HG03103 (cell line): ENCODE measurements around the gene SUPT4H1.
A peak's percentile ranks its signal among the peaks of the same experiment; 100 is the strongest.

ENCODE experiments used
- ATAC-seq: cut with Tn5 transposase; IDR thresholded peaks from one replicate; pipeline ENCODE4 v1.9.1; 2021; ENCODE audit warnings: low read depth; ENCODE audit not compliant: unreplicated experiment

SUPT4H1 gene

DNA sequence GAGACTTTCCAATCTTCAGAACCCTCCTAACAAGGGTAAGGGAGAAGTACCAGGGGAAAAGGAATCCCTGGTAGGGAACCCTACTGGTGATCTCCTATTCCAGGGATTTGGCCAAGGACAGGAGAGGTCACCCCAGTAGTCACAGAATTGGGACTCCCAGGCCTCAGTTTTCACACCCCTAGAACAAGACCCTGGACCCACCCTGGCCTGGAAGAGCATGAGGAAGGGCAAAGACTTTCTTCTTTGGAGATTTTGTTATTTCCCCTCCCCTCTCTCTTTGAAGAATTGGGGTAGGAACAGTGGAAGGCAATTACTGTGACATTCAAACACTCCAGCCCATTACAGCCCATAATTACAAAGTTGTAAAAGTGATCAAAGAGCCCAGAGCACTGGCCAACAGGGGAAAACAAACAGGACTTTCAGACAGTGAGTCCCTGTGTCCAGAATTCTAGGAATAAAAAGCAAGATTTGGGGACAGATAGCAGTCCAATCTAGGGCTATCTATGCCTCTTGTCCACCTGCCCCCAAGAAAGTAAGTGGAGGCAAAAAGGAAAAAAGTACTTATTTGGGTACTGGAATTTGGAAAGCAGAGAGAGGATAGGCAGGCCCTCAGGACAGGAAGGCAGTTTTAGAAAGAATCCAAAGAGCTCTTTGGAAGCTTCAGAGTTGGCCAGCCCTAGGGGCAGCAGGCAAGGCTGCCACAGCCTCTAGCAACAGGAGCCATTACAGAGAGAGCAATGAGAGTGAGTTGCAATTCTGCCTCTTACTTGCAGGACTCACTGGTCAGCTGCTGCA is 13.4 kb upstream of the SUPT4H1 start:
- no peak for ATAC-seq

- no peak for ATAC-seq
Measured at GRCh38 chr17:58364270-58364942, 12.4 kb upstream of the SUPT4H1 start.

- ATAC-seq, result no peak
Measured at GRCh38 chr17:58363457-58364185, 11.6 kb upstream of the SUPT4H1 start.

- ATAC-seq, result no peak
Measured at GRCh38 chr17:58362368-58363014, 10.5 kb upstream of the SUPT4H1 start.

DNA sequence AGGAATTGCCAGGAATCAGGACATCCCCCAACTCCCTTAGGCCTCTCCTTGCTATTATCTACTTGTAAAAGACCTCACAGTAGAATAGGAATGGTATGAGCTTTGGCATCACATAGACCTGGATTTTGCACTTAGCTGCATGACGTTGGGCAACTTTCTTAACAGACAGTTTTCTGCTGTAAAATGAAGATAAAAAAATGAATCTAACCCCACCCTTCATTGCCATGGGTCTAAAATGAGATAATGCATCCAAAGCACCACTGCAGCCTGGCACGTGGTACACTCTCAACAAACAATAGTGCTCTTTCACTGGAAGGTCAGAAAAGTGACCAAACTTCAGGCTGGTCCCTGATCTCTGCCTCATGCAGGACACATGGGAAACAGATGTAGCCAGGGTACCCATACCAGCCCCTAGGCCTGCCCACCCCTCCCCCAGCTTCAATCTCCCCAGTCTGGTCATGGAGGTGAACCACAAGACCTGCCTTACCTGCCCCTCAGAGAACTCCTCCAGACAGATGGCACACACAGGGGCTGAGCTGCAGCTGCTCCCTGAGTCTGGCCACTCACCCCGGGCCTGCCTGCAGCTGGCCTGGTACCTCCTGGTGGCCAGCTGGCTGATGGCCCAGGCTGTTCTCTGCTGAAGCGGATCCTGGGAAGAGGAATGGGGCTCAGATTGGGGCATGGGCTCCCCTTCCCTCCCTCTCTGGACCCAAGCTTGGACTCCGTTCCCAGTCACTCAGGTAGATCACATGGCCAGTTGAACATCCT is 8.5 kb upstream of the SUPT4H1 start:
- no peak for ATAC-seq

DNA sequence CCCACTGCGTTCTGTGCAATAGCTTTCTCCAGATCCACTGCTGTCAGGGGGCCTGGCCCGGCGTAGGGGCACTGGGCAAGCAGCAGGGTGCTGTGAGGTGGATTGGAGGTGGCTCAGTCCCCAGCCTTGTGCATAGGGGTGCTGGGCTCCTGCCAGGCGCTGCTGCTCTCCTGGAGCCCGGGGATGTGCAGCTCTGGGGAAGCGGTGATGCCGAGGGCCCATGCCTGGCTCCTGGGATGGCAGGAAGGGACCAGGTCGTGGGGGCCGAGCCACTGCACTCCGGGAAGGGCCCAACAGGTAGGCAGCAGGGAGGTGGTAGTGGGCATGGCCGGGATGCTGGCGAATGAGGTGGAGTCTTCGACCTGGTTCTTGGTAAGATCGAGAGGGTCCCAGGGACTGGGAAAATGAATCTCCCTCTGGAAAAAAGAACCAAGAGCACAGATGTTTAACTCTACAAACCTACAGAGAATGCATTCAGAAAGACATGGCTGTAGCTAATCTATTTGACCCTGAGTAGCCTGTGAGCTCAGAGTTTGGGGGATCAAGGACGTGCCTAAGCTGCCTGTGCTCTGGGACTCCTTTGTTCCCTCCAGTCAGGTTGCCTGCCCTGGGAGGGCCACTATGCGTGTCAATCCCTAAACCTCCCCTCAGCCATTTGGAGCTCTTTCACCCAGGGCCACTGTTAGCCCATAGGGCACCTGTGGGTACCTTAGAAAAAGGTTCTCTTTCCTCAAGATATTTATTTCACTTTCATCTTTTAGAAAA is 6.6 kb upstream of the SUPT4H1 start:
- ATAC-seq, result no peak

- ATAC-seq, result no peak
Measured at GRCh38 chr17:58357312-58358297, 5.6 kb upstream of the SUPT4H1 start.

- no peak for ATAC-seq
Measured at GRCh38 chr17:58356231-58356630, 4.2 kb upstream of the SUPT4H1 start.

DNA sequence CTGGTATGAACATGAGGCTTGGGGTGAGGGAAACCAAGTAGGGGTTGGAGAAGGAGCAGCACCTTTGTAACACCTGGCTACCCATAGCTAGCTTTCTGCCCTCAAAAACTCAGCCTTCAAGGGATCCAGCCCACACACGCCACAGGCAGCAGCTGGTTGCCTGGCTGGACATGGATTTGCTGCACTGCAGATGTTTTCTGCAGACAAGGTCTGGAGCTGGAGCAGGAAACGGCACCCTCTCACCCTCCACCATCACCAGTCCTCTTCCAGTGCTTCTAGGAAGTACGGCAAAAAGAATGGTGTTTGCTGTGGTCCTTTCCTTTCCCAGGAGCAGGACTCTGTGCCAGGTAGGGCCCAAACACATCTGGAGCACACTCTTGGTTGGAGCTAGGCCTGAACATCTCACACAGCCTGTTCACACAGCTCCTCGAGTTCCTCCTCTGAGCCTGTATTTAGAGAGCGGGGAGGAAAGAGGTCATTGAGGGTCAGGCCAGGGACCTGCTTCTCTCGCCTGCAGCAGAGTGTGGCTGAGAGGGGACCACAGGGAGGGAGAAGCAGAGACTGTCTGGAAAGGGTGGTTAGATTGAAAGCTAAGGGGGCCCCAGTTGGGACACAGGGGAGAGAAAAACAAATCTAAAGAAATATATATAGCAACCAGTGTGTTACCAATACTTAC is 2.7 kb upstream of the SUPT4H1 start:
- no peak for ATAC-seq

DNA sequence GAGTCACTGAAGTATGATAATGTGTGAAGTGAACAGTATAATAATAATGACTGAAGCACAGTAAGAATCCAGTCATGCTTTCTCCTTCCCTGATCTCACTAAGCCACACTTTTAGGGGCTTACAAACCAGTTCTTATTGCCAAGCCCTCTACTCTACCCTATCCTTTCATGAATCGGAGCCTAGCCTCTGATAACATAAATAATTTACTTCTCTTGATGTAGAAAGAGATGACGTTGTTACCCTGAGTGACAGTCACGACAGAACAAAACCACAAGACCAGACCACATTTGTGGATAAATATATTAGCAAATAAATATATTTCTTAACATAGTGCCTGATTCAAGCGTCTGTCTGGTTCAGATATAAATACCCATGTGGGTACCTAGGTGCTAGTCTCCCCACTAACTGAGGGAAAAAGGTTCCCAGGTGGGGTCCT is 1.4 kb upstream of the SUPT4H1 start:
- ATAC-seq, result no peak

DNA sequence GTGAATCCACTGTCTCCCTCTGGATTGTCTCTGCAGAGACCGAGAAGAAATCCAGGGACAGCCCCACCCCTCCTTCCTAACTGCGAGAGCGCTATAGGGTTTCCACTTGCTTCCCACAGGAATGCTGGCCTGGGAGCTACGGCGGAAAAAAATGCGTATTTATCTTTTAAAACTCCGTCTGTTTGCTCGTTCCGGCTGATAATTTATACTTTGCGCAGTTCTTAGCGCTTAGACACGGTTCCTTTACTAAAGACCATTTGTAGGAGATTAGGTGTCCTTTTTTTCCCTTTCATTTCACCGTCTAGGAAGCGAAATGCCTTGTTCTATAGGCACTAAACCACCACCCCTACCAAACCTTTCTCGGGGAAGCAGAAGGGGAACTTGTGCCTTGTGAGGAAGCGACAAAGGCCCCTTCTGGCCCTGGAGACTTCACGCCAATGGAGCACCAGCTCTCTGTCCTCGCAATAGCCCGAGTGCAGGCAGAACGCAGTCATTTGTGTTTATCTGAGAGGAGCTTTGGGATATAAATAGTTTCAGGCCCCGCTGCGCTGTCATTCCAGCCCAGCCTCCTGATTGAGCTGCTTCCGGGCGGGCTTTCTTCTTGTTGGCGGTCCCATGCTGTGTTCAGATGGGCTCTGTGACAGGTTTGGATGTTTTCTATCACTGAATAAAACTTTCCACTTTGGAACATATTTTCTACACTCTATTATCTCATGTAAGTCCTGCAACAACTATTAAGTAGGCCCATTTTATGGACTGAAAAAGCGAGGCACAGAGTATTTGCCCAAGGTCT is 791 bp upstream of the SUPT4H1 start:
- no peak for ATAC-seq

DNA sequence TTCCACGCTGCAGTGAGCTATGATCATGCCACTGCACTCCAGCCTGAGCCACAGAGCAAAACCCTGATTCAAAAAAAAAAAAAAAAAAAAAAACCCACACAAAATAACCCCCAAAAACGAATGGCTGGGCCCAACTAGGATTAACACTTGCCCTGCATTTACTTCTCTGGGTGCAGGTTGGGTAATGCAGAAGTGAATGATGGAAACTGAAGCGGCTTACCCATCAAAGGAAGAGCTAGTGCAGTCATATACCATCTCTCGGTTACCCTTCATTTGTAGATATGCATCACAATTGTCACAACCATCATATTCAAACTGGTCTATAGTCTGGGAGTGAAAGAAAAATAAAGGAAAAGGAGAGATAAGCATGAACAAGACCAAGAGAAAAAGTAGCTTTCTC is 819 bp downstream of the SUPT4H1 start:
- no peak for ATAC-seq

GRCh38 chr17:58348038-58348437 is 4.0 kb downstream of the SUPT4H1 start:
- ATAC-seq, result no peak

DNA sequence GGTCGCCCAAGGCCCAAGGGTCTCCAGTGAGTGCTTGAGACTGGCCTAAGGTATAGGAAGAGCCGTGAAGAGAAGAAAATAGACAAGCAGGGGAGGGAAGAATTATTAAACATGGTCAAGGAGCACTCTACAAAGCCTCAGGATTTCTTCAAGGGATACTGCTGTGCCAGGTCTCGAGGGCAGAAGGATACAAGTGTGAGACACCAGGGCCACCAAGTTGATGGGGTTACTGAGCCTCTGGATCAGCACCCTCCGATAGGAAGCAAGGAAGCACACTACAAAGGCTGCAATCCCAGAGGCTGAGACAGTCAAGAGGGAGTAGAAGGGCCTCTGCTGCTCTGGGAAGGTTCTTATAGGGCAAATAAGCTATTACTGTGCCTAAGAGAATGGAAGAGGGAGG is 6.5 kb downstream of the SUPT4H1 start:
- ATAC-seq, result no peak

DNA sequence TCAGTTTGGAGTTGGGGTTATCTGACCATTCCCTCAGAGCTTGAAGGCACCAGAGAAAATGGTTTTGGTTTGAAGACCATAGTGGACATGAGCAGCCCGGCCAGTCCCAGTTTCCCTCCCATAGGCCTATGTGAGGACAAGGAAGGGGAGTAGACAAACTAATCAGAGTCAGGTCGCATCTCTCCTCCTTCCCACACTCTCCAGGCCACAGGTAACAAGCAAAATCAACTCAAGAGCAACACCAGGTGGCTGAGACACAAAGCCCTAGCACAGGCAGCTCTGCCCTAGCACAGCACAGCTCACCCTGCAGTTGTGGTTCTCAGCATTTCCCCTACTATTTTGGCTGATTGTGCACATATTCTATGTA is 7.2 kb downstream of the SUPT4H1 start:
- ATAC-seq, result peak; percentile 37

- peak; percentile 75 for ATAC-seq
Measured at GRCh38 chr17:58344047-58344790, 7.8 kb downstream of the SUPT4H1 start.
